PC-3 (cell line): ENCODE measurements around the gene ADGRD1. TPM values are rescaled to one million over a fixed set of nuclear protein-coding genes. Genes with fewer than 3 reads are reported as not detected.

Experiments
- ATAC-seq: fragments of 200-7000 bp; cut with Tn5 transposase; 2 replicates; pipeline ENCODE4 v1.9.1; 2020; ENCODE audit warnings: mild to moderate bottlenecking, moderate library complexity
- BruUV-seq: library from RNA; stranded (reverse); fragments of 400-500 nt; replicated peaks from 2 replicates; lab custom pipeline; 2021; lab: Mats Ljungman, UMichigan
- CTCF ChIA-PET: fragments of 300-600 bp; sonication (Branson Sonifier 250); formaldehyde crosslinking; loops from one replicate; lab custom pipeline; 2022; ENCODE audit warnings: antibody characterized with exemption; lab: Charles Lee
- POLR2A ChIA-PET: fragments of 300-600 bp; sonication (Branson Sonifier 250); formaldehyde crosslinking; loops from one replicate; lab custom pipeline; 2022; ENCODE audit warnings: antibody characterized with exemption; ENCODE audit not compliant: unreplicated experiment; lab: Charles Lee
- DNase-seq: peaks from one replicate; pipeline ENCODE4 v3.0.0-alpha.2; 2015
- H2AFZ ChIP-seq: fragments of 300-600 bp; sonication (generic); 2 replicates; pipeline ENCODE4 v1.6.0; 2016; ENCODE audit warnings: antibody characterized with exemption, low read length
- H3F3A ChIP-seq: fragments of 300-600 bp; sonication (generic); one replicate; pipeline ENCODE4 v1.6.0; 2017; ENCODE audit warnings: antibody characterized with exemption, low read length, control low read depth, mild to moderate bottlenecking; ENCODE audit not compliant: unreplicated experiment
- H3K27ac ChIP-seq: fragments of 300-600 bp; sonication (generic); 2 replicates; pipeline ENCODE4 v1.5.1; 2016; ENCODE audit warnings: mild to moderate bottlenecking, low read length
- H3K27me3 ChIP-seq: fragments of 300-600 bp; sonication (generic); 2 replicates; pipeline ENCODE4 v1.6.1; 2016; ENCODE audit warnings: low read length, mixed read lengths
- H3K36me3 ChIP-seq: fragments of 300-600 bp; sonication (generic); 2 replicates; pipeline ENCODE4 v1.6.1; 2016; ENCODE audit warnings: low read depth, mixed run types, low read length, mixed read lengths
- H3K4me1 ChIP-seq: fragments of 300-600 bp; sonication (generic); 2 replicates; pipeline ENCODE4 v1.5.1; 2016; ENCODE audit warnings: low read length; ENCODE audit not compliant: insufficient read depth
- H3K4me2 ChIP-seq: fragments of 300-600 bp; sonication (generic); 2 replicates; pipeline ENCODE4 v1.6.0; 2016; ENCODE audit warnings: low read length
- H3K4me3 ChIP-seq: fragments of 300-600 bp; sonication (generic); 2 replicates; pipeline ENCODE4 v1.5.1; 2016; ENCODE audit warnings: mild to moderate bottlenecking, low read length, mixed read lengths
- H3K79me2 ChIP-seq: fragments of 300-600 bp; sonication (generic); 2 replicates; pipeline ENCODE4 v1.6.1; 2017; ENCODE audit warnings: low read length, mixed read lengths
- H3K9ac ChIP-seq: fragments of 300-600 bp; sonication (generic); 2 replicates; pipeline ENCODE4 v1.6.0; 2016; ENCODE audit warnings: mild to moderate bottlenecking, low read length
- H3K9me2 ChIP-seq: fragments of 300-600 bp; sonication (generic); replicated peaks from 2 replicates; pipeline ENCODE4 v1.6.1; 2016; ENCODE audit warnings: mixed run types, low read length, mixed read lengths
- H3K9me3 ChIP-seq: fragments of 300-600 bp; sonication (generic); 2 replicates; pipeline ENCODE4 v1.6.1; 2016; ENCODE audit warnings: low read length, mixed read lengths
- H4K20me1 ChIP-seq: fragments of 300-600 bp; sonication (generic); 2 replicates; pipeline ENCODE4 v1.6.1; 2016; ENCODE audit warnings: low read length, mixed read lengths
- EZH2 ChIP-seq: fragments of 300-600 bp; sonication (generic); IDR thresholded peaks from one replicate; pipeline ENCODE4 v1.6.1; 2017; ENCODE audit warnings: antibody characterized with exemption, mild to moderate bottlenecking, low read length; ENCODE audit not compliant: unreplicated experiment
- EZH2phosphoT487 ChIP-seq: fragments of 300-600 bp; sonication (generic); IDR thresholded peaks from 2 replicates; pipeline ENCODE4 v1.6.1; 2018; ENCODE audit warnings: mild to moderate bottlenecking, antibody characterized with exemption, low read length, borderline replicate concordance
- intact Hi-C: fragments of 100-400 bp; cut with micrococcal nuclease; formaldehyde crosslinking; loops from 2 replicates; pipeline ENCODE4 v1.9.0; 2023
- total RNA-seq: library from RNA; depleted of rRNA; stranded (reverse); fragments of >200 nt; gene quantifications from 2 replicates; pipeline ENCODE4 v1.2.3, GENCODE V29; 2014
- TF ChIP-seq, protein P1 (sequence below): fragments of 300-600 bp; sonication (generic); conservative IDR thresholded peaks from 2 replicates; pipeline ENCODE4 v1.5.1; 2017; ENCODE audit warnings: antibody characterized with exemption, low read depth, mild to moderate bottlenecking, low read length

Gene ADGRD1
- total RNA-seq, 1 experiment from 2014 or later, result 0.18 TPM

DNA sequence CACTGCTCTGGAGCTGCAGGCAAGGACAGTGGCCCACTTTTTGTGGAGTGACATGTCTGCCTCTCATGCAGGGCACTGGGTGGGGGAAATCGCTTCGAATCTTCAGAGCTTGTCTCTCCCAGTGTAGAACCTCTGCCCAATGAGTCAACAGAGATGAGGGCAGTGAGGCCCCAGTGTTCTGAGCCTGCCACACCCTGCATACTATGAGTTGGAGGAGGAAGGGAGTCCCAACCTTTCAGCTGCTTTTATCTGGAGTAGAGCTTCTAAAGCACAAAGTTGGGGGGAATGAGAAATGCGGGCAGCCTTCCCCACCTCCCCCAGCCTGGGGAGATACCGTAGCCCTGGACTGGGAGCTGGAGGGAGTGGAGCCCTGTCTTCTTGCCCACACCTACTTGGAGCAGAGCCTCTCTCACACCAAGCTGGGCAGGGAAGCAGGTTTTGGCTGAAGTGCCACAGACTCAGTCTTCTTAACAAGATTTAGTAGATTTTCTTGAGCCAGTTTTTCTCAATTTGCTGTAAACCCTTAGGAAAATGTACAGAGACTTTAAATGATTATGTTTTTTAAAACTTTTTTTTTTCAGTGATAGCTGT, 159.1 kb downstream of the ADGRD1 start:
- Histone ChIP-seq H3K9ac (no peak overlapping the region), H3K4me3 (no peak overlapping the region), H3K27me3 (peaks cover 64% of the 10 kb centered on the region), H3K79me2 (no peaks in the 10 kb centered on the region), H3K27ac (no peak overlapping the region), H3K4me1 (no peaks in the 10 kb centered on the region), H3K36me3 (no peaks in the 10 kb centered on the region), H2AFZ (no peak overlapping the region), H4K20me1 (no peaks in the 10 kb centered on the region), H3K9me3 (no peaks in the 10 kb centered on the region), H3F3A (no peaks in the 10 kb centered on the region), H3K9me2 (no peaks in the 10 kb centered on the region), H3K4me2 (no peak overlapping the region)
- TF ChIP-seq, protein P1, sequence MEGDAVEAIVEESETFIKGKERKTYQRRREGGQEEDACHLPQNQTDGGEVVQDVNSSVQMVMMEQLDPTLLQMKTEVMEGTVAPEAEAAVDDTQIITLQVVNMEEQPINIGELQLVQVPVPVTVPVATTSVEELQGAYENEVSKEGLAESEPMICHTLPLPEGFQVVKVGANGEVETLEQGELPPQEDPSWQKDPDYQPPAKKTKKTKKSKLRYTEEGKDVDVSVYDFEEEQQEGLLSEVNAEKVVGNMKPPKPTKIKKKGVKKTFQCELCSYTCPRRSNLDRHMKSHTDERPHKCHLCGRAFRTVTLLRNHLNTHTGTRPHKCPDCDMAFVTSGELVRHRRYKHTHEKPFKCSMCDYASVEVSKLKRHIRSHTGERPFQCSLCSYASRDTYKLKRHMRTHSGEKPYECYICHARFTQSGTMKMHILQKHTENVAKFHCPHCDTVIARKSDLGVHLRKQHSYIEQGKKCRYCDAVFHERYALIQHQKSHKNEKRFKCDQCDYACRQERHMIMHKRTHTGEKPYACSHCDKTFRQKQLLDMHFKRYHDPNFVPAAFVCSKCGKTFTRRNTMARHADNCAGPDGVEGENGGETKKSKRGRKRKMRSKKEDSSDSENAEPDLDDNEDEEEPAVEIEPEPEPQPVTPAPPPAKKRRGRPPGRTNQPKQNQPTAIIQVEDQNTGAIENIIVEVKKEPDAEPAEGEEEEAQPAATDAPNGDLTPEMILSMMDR, result no peak
- no peak for TF ChIP-seq EZH2
- no peak for TF ChIP-seq EZH2phosphoT487
- no peak for DNase-seq
- ATAC-seq, result no peak
- POLR2A ChIA-PET, result no interaction called here
- intact Hi-C loops, result no loop called here
- CTCF ChIA-PET, result no interaction called here
- no TSS peak for BruUV-seq

DNA sequence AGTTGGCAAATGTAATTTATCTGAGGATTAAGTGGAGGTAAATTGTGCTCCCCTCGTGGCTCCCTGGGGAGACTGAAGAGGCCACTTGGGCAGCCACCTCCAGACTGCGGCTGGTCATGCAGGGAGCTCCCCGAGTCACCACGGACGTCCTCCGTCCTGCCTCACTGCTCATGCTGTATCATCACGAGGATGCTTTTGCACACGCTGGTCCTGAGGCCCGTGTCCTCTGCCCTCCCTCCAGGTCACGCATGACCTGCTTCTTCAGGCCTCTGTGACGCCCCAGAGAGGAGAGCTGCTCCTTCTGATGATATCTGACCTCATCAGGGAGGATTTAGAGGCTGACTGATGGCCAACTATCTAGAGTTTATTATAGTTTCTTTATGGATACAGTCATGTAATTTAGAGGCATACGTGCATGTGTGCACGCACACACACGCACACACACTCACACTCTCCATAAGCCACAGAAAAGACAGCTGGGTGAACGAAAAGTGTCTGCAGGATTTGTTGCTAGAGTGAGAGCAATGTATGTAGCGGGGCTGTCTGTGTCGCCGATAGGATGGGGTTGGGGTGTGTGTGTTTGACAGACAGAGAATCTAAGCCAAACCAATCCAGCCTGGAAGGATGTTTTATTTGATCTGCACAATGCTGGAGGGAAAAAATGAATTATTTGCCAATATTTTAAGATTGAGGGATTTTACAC, 160.0 kb downstream of the ADGRD1 start:
- H3K79me2 ChIP-seq, result no peaks in the 10 kb centered on the region
- DNase-seq (no peak), ATAC-seq (no peak)
- H3K4me2 ChIP-seq, result no peak overlapping the region
- ChIA-PET CTCF (no interaction called here), POLR2A (no interaction called here)
- H3K27me3 ChIP-seq, result peaks cover 65% of the 10 kb centered on the region
- H3K27ac ChIP-seq, result no peak overlapping the region
- H3K9ac ChIP-seq, result no peak overlapping the region
- H3K4me1 ChIP-seq, result no peaks in the 10 kb centered on the region
- H3K4me3 ChIP-seq, result no peak overlapping the region
- BruUV-seq, result no TSS peak
- TF ChIP-seq EZH2phosphoT487, result no peak
- no peak for TF ChIP-seq EZH2
- TF ChIP-seq, protein P1, result no peak
- no peaks in the 10 kb centered on the region for H3K9me2 ChIP-seq
- intact Hi-C loops, result no loop called here
- H3K36me3 ChIP-seq, result no peaks in the 10 kb centered on the region
- no peaks in the 10 kb centered on the region for H4K20me1 ChIP-seq
- no peaks in the 10 kb centered on the region for H3F3A ChIP-seq
- no peak overlapping the region for H2AFZ ChIP-seq
- no peaks in the 10 kb centered on the region for H3K9me3 ChIP-seq

DNA sequence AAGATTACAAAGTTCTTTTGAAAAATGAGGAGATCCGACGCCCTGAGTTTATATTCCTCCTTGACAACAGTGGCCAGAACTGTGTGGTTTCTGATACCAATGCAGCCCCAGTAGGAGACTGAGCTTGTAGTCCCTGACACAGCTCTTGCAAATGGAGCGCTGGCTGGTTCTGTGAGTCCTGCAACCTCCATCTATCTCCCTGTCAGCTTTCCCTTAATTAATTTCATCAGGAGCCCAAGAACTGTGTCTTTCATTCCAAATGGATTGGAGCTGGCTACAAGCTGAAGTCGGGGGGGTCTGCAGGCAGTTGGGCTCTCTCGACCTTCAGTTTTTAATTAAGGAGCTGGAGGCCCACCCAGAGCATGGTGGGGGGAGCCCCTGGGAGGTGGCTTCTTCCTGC, 160.6 kb downstream of the ADGRD1 start:
- ATAC-seq, result no peak
- Histone ChIP-seq H3K27me3 (peaks cover 69% of the 10 kb centered on the region), H3K36me3 (no peaks in the 10 kb centered on the region), H3K79me2 (no peaks in the 10 kb centered on the region), H3K4me3 (no peak overlapping the region), H3K4me1 (no peaks in the 10 kb centered on the region), H3K4me2 (no peak overlapping the region), H3F3A (no peaks in the 10 kb centered on the region), H3K9me2 (no peaks in the 10 kb centered on the region), H3K9ac (no peak overlapping the region), H4K20me1 (no peaks in the 10 kb centered on the region), H2AFZ (no peak overlapping the region), H3K27ac (no peak overlapping the region), H3K9me3 (no peaks in the 10 kb centered on the region)
- ChIA-PET CTCF (no interaction called here), POLR2A (no interaction called here)
- BruUV-seq, result no TSS peak
- TF ChIP-seq, protein P1, result no peak
- no peak for DNase-seq
- intact Hi-C loops, result no loop called here
